Mucosa of descending colon (tissue), 3 donors: ENCODE results near the gene RAB8A. TPM values are rescaled to one million over a fixed set of nuclear protein-coding genes. Genes with fewer than 3 reads are reported as not detected.
"Not testable (repeated sequence)": the region's sequence is repeated elsewhere in the genome, so short reads cannot be mapped to it uniquely, and the experiment has no call there.

Experiments used
- ATAC-seq: fragments of 200-7000 bp; cut with Tn5 transposase; one replicate; pipeline ENCODE4 v1.9.1; 2020; ENCODE audit warnings: mild to moderate bottlenecking, moderate library complexity
- DNase-seq, 3 donors: peaks; one replicate each; pipeline ENCODE4 v3.0.0-alpha.2; 2020
- H3K36me3 ChIP-seq: fragments of 200-600 bp; one replicate; pipeline ENCODE4 v1.8.0; 2021; ENCODE audit warnings: low read depth, mild to moderate bottlenecking
- H3K4me1 ChIP-seq: fragments of 200-600 bp; one replicate; pipeline ENCODE4 v1.8.0; 2021; ENCODE audit warnings: low read depth, mild to moderate bottlenecking
- H3K4me3 ChIP-seq: fragments of 200-600 bp; one replicate; pipeline ENCODE4 v1.8.0; 2021; ENCODE audit warnings: mild to moderate bottlenecking
- H3K9me3 ChIP-seq: fragments of 200-600 bp; one replicate; pipeline ENCODE4 v1.8.0; 2021; ENCODE audit warnings: mild to moderate bottlenecking
- intact Hi-C, 2 donors: fragments of 100-400 bp; cut with DNase I in 1 of 2; cut with micrococcal nuclease in 1 of 2; formaldehyde crosslinking; loops; one replicate each; pipeline versions ENCODE4 v1.11.0 to v1.11.1; 2022; cut with DNase I, micrococcal nuclease
- total RNA-seq, 3 donors: library from RNA; stranded (reverse); fragmentation: NEBNext Ultra II Directional in 2 of 3; extraction: Animal tissue kit (Norgen Biotek cat#: 25700) in 2 of 3; gene quantifications; one replicate each; pipeline versions ENCODE4 v1.2.1 to v1.2.4, GENCODE V29; 2021 to 2023
- TF ChIP-seq, protein P1 (sequence below): fragments of 200-600 bp; IDR thresholded peaks from one replicate; pipeline ENCODE4 v1.8.0; 2022; ENCODE audit warnings: antibody characterized with exemption, mild to moderate bottlenecking
- donor health status: DM: no; HTN: no; CAD: no; lungs with moderate emphysema.
- donor health status: DM: no; HTN: no; CAD: no.
- donor health status: DM: no; HTN: yes; CAD: no.

The RAB8A gene
- total RNA-seq, 3 donors from 2014 or later = 85.5 to 129 (median 119) TPM

- DNase-seq (no peak), ATAC-seq (no peak)
- no peak overlapping the region for H3K4me3 ChIP-seq
- H3K36me3 ChIP-seq = no peaks in the 10 kb centered on the region
- TF ChIP-seq, protein P1, sequence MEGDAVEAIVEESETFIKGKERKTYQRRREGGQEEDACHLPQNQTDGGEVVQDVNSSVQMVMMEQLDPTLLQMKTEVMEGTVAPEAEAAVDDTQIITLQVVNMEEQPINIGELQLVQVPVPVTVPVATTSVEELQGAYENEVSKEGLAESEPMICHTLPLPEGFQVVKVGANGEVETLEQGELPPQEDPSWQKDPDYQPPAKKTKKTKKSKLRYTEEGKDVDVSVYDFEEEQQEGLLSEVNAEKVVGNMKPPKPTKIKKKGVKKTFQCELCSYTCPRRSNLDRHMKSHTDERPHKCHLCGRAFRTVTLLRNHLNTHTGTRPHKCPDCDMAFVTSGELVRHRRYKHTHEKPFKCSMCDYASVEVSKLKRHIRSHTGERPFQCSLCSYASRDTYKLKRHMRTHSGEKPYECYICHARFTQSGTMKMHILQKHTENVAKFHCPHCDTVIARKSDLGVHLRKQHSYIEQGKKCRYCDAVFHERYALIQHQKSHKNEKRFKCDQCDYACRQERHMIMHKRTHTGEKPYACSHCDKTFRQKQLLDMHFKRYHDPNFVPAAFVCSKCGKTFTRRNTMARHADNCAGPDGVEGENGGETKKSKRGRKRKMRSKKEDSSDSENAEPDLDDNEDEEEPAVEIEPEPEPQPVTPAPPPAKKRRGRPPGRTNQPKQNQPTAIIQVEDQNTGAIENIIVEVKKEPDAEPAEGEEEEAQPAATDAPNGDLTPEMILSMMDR = no peak
- no peaks in the 10 kb centered on the region for H3K9me3 ChIP-seq
- intact Hi-C loops = no loop called here
- H3K4me1 ChIP-seq = peaks cover 23% of the 10 kb centered on the region
These were observed 16.6 kb upstream of the RAB8A start for GRCh38 chr19:16095071-16095571.

GRCh38 chr19:16096280-16096855, 15.3 kb upstream of the RAB8A start:
- Histone ChIP-seq H3K9me3 (no peaks in the 10 kb centered on the region), H3K4me3 (no peak overlapping the region), H3K36me3 (no peaks in the 10 kb centered on the region), H3K4me1 (peaks cover 23% of the 10 kb centered on the region)
- ATAC-seq (peak; percentile 38), DNase-seq (no peak)
- intact Hi-C loops = no loop called here
- TF ChIP-seq, protein P1 = no peak

GRCh38 chr19:16098416-16098768, 13.3 kb upstream of the RAB8A start:
- TF ChIP-seq, protein P1 = no peak
- Histone ChIP-seq H3K9me3 (no peaks in the 10 kb centered on the region), H3K4me1 (peaks cover 23% of the 10 kb centered on the region), H3K4me3 (no peak overlapping the region), H3K36me3 (peaks cover 5% of the 10 kb centered on the region)
- intact Hi-C loops = no loop called here
- DNase-seq (no peak), ATAC-seq (no peak)

- TF ChIP-seq, protein P1 = no peak
- peaks cover 23% of the 10 kb centered on the region for H3K4me1 ChIP-seq
- no peak overlapping the region for H3K4me3 ChIP-seq
- intact Hi-C loops = no loop called here
- H3K36me3 ChIP-seq = peaks cover 6% of the 10 kb centered on the region
- no peak for ATAC-seq
- DNase-seq = no peak
- no peaks in the 10 kb centered on the region for H3K9me3 ChIP-seq
These were observed 12.9 kb upstream of the RAB8A start for GRCh38 chr19:16098821-16099220.

- ATAC-seq, H3K36me3 ChIP-seq, H3K9me3 ChIP-seq, DNase-seq, H3K4me3 ChIP-seq, intact Hi-C loops: not testable (repeated sequence)
- H3K4me1 ChIP-seq = peaks cover 18% of the 10 kb centered on the region
These were observed 12.2 kb upstream of the RAB8A start for GRCh38 chr19:16099314-16099965.

DNA sequence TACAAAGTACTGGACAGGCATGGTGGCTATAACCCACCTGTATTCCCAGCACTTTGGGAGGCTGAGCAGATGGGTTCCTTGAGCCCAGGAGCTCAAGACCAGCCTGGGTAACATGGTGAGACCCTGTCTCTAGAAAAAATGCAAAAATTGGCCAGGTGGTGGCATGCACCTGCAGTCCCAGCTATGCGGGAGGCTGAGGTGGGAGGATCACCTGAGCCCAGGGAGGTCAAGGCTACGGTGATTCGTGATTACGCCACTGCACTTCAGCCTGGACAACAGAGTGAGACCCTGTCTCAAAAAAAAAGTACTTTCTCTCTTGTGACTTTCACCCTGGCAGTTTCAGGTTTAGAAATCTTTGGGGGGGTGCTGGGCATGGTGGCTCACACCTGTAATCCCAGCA, 11.2 kb upstream of the RAB8A start:
- H3K9me3 ChIP-seq = no peaks in the 10 kb centered on the region
- H3K4me1 ChIP-seq = peaks cover 20% of the 10 kb centered on the region
- H3K4me3 ChIP-seq = no peak overlapping the region
- TF ChIP-seq, protein P1 = no peak
- DNase-seq = peak in 1 of 3 donors; percentile 20
- intact Hi-C loops = no loop called here
- peaks cover 6% of the 10 kb centered on the region for H3K36me3 ChIP-seq
- no peak for ATAC-seq
